ENCODE results near the gene PTPRO. TPM values are rescaled to one million over a fixed set of nuclear protein-coding genes. Genes with fewer than 3 reads are reported as not detected.

PTPRO gene
- total RNA-seq, 4 donors from 2014 or later = 0.10 to 1.1 (median 0.32) TPM

GRCh38 chr12:15278816-15279658, 43.3 kb upstream of the PTPRO start:
- TF ChIP-seq POLR2A (IDR thresholded peaks at IDR 0.05) (no peak), CTCF (IDR thresholded peaks at IDR 0.05) (peak in 2 of 6 experiments; percentile 17 to 26)
- Histone ChIP-seq H3K9me3 (no peaks in the 10 kb centered on the region), H3K4me3 (replicated peaks in 1 of 3) (no peak overlapping the region), H3K27me3 (no peaks in the 10 kb centered on the region), H3K36me3 (no peaks in the 10 kb centered on the region), H3K27ac (peak overlapping the region in 2 of 3 donors; percentile 30 to 60), H3K4me1 (peaks cover 5 to 9% of the 10 kb centered on the region in 2 donors)
- intact Hi-C loops (cut with DNase I) = loop anchor here (10.0 kb wide), 2 partner anchors 306 to 576 kb away; no protein-coding TSS in a partner anchor
- WGBS, 2 donors = 22 to 33% methylated on average over 10 of the region's 10 CpGs
- peak; percentile 91 to 96 for DNase-seq

GRCh38 chr12:15280930-15281329, 41.4 kb upstream of the PTPRO start:
- no peaks in the 10 kb centered on the region for H3K9me3 ChIP-seq
- H3K4me1 ChIP-seq = peaks cover 5 to 9% of the 10 kb centered on the region in 2 donors
- DNase-seq = no peak
- intact Hi-C loops (cut with DNase I) = no loop called here
- H3K4me3 ChIP-seq (replicated peaks in 1 of 3) = no peak overlapping the region
- no peak overlapping the region for H3K27ac ChIP-seq
- 92 to 97% methylated on average over 2 of the region's 2 CpGs for WGBS, 2 donors
- no peaks in the 10 kb centered on the region for H3K27me3 ChIP-seq
- no peaks in the 10 kb centered on the region for H3K36me3 ChIP-seq
- TF ChIP-seq POLR2A (IDR thresholded peaks at IDR 0.05) (no peak), CTCF (IDR thresholded peaks at IDR 0.05) (no peak)

- no peaks in the 10 kb centered on the region for H3K4me1 ChIP-seq
- TF ChIP-seq CTCF (IDR thresholded peaks at IDR 0.05) = no peak
- TF ChIP-seq POLR2A (IDR thresholded peaks at IDR 0.05) = no peak
- no peaks in the 10 kb centered on the region for H3K9me3 ChIP-seq
- DNase-seq = no peak
- WGBS, 2 donors = 83 to 84% methylated on average over 1 of the region's 1 CpG
- intact Hi-C loops (cut with DNase I) = no loop called here
- no peaks in the 10 kb centered on the region for H3K36me3 ChIP-seq
- H3K27me3 ChIP-seq = no peaks in the 10 kb centered on the region
- no peak overlapping the region for H3K27ac ChIP-seq
- H3K4me3 ChIP-seq (replicated peaks in 1 of 3) = no peak overlapping the region
Observed at GRCh38 chr12:15289192-15289591, 33.1 kb upstream of the PTPRO start.

- no peak for DNase-seq
- Histone ChIP-seq H3K27me3 (no peaks in the 10 kb centered on the region), H3K36me3 (no peaks in the 10 kb centered on the region), H3K27ac (no peak overlapping the region), H3K9me3 (no peaks in the 10 kb centered on the region), H3K4me1 (no peaks in the 10 kb centered on the region), H3K4me3 (replicated peaks in 1 of 3) (no peak overlapping the region)
- intact Hi-C loops (cut with DNase I) = no loop called here
- TF ChIP-seq POLR2A (IDR thresholded peaks at IDR 0.05) (no peak), CTCF (IDR thresholded peaks at IDR 0.05) (no peak)
- 85 to 89% methylated on average over 3 of the region's 3 CpGs for WGBS, 2 donors
Observed at GRCh38 chr12:15293731-15294130, 28.6 kb upstream of the PTPRO start.

- H3K27ac ChIP-seq = no peak overlapping the region
- no peak for DNase-seq
- no peaks in the 10 kb centered on the region for H3K27me3 ChIP-seq
- H3K36me3 ChIP-seq = no peaks in the 10 kb centered on the region
- no peaks in the 10 kb centered on the region for H3K9me3 ChIP-seq
- no peak overlapping the region for H3K4me3 ChIP-seq (replicated peaks in 1 of 3)
- no peaks in the 10 kb centered on the region for H3K4me1 ChIP-seq
- intact Hi-C loops (cut with DNase I) = no loop called here
- no peak for TF ChIP-seq CTCF (IDR thresholded peaks at IDR 0.05)
- TF ChIP-seq POLR2A (IDR thresholded peaks at IDR 0.05) = no peak
- WGBS, 2 donors = 90 to 92% methylated on average over 2 of the region's 2 CpGs
Observed at GRCh38 chr12:15299947-15300346, 22.4 kb upstream of the PTPRO start.
